HG03066 (cell line): Measurements from ENCODE around the gene LARGE1.

ENCODE experiments used
- ATAC-seq: cut with Tn5 transposase; IDR thresholded peaks from one replicate; pipeline ENCODE4 v1.9.1; 2021; ENCODE audit warnings: low read depth; ENCODE audit not compliant: unreplicated experiment

The LARGE1 gene

GRCh38 chr22:33829546-33830280 lies 90.6 kb downstream of the LARGE1 start:
- no peak for ATAC-seq

GRCh38 chr22:33828302-33828701 lies 92.0 kb downstream of the LARGE1 start:
- no peak for ATAC-seq

- no peak for ATAC-seq
Observed at GRCh38 chr22:33825761-33826160, 94.5 kb downstream of the LARGE1 start.

- no peak for ATAC-seq
Observed at GRCh38 chr22:33823552-33823951, 96.7 kb downstream of the LARGE1 start.

GRCh38 chr22:33821290-33821689 lies 99.0 kb downstream of the LARGE1 start:
- ATAC-seq: no peak

GRCh38 chr22:33819743-33820142 lies 100.5 kb downstream of the LARGE1 start:
- no peak for ATAC-seq

- ATAC-seq: no peak
Observed at GRCh38 chr22:33817512-33818127, 102.7 kb downstream of the LARGE1 start.

GRCh38 chr22:33812360-33812977 lies 107.8 kb downstream of the LARGE1 start:
- ATAC-seq: no peak

GRCh38 chr22:33811686-33812085 lies 108.6 kb downstream of the LARGE1 start:
- no peak for ATAC-seq

- ATAC-seq: no peak
Observed at GRCh38 chr22:33811208-33811607, 109.1 kb downstream of the LARGE1 start.

GRCh38 chr22:33807470-33807869 lies 112.8 kb downstream of the LARGE1 start:
- ATAC-seq: no peak

GRCh38 chr22:33806191-33806590 lies 114.1 kb downstream of the LARGE1 start:
- no peak for ATAC-seq

- no peak for ATAC-seq
Observed at GRCh38 chr22:33803371-33804282, 116.6 kb downstream of the LARGE1 start.

- no peak for ATAC-seq
Observed at GRCh38 chr22:33798401-33798800, 121.9 kb downstream of the LARGE1 start.

GRCh38 chr22:33796494-33796893 lies 123.8 kb downstream of the LARGE1 start:
- ATAC-seq: no peak

- ATAC-seq: no peak
Observed at GRCh38 chr22:33793475-33793874, 126.8 kb downstream of the LARGE1 start.

GRCh38 chr22:33792832-33793231 lies 127.4 kb downstream of the LARGE1 start:
- ATAC-seq: no peak

- ATAC-seq: no peak
Observed at GRCh38 chr22:33789690-33790253, 130.5 kb downstream of the LARGE1 start.

- no peak for ATAC-seq
Observed at GRCh38 chr22:33788927-33789326, 131.3 kb downstream of the LARGE1 start.

GRCh38 chr22:33787645-33788456 lies 132.4 kb downstream of the LARGE1 start:
- ATAC-seq: peak; percentile 54
